ENCODE data around the gene RPL31. TPM values are rescaled to one million over a fixed set of nuclear protein-coding genes. Genes with fewer than 3 reads are reported as not detected.

The RPL31 gene
- total RNA-seq, 2 experiments from 2014 or later = 1,667 to 1,859 TPM

GRCh38 chr2:101012054-101012705, 10.1 kb downstream of the RPL31 start:
- DNase-seq = no peak
- Mint-ChIP-seq H3K36me3 (ENCODE audit: low read depth) (peaks cover 55% of the 10 kb centered on the region), H3K9me3 (no peaks in the 10 kb centered on the region), H3K4me1 (ENCODE audit: low read depth) (peaks cover 28% of the 10 kb centered on the region), H3K27me3 (no peaks in the 10 kb centered on the region), H3K4me3 (no peak overlapping the region), H3K27ac (peak overlapping the region; percentile 51)
- CTCF ChIA-PET = interaction anchor here (0.6 to 4.5 kb wide), 20 partner anchors 8 to 431 kb away, joined by 3 to 29 read pairs (median 3); partner anchors contain the start of genes RPL31 and TBC1D8
- intact Hi-C loops (cut with micrococcal nuclease) = loop anchor here (5.0 kb wide), 1 partner anchor 195 kb away; no protein-coding TSS in a partner anchor
- POLR2A ChIA-PET = interaction anchor here (0.7 to 1.3 kb wide), 3 partner anchors 9 to 383 kb away, joined by 3 to 8 read pairs (median 3); partner anchors contain the start of gene RPL31
- ATAC-seq = no peak
- TF ChIP-seq CTCF (IDR thresholded peaks at IDR 0.05) = no peak

- Mint-ChIP-seq H3K9me3 (no peaks in the 10 kb centered on the region), H3K4me1 (ENCODE audit: low read depth) (peaks cover 22% of the 10 kb centered on the region), H3K36me3 (ENCODE audit: low read depth) (peaks cover 50% of the 10 kb centered on the region), H3K27me3 (no peaks in the 10 kb centered on the region), H3K4me3 (no peak overlapping the region), H3K27ac (no peak overlapping the region)
- CTCF ChIA-PET = interaction anchor here (0.7 to 4.5 kb wide), 19 partner anchors 8 to 432 kb away, joined by 3 to 29 read pairs (median 3); partner anchors contain the start of genes RPL31 and TBC1D8
- intact Hi-C loops (cut with micrococcal nuclease) = loop anchor here (5.0 kb wide), 1 partner anchor 195 kb away; no protein-coding TSS in a partner anchor
- ATAC-seq = no peak
- peak; percentile 90 for TF ChIP-seq CTCF (IDR thresholded peaks at IDR 0.05)
- DNase-seq = peak; percentile 34
- POLR2A ChIA-PET = interaction anchor here (0.7 to 1.3 kb wide), 3 partner anchors 10 to 384 kb away, joined by 3 to 8 read pairs (median 3); partner anchors contain the start of gene RPL31
Measured at GRCh38 chr2:101012706-101013181, 10.7 kb downstream of the RPL31 start.

GRCh38 chr2:101014264-101014857, 12.3 kb downstream of the RPL31 start:
- peaks cover 43% of the 10 kb centered on the region for H3K36me3 Mint-ChIP-seq (ENCODE audit: low read depth)
- H3K27ac Mint-ChIP-seq = no peak overlapping the region
- no peaks in the 10 kb centered on the region for H3K9me3 Mint-ChIP-seq
- no peak overlapping the region for H3K4me3 Mint-ChIP-seq
- intact Hi-C loops (cut with micrococcal nuclease) = loop anchor here (5.0 kb wide), 1 partner anchor 193 kb away; no protein-coding TSS in a partner anchor
- TF ChIP-seq CTCF (IDR thresholded peaks at IDR 0.05) = no peak
- peaks cover 15% of the 10 kb centered on the region for H3K4me1 Mint-ChIP-seq (ENCODE audit: low read depth)
- DNase-seq = no peak
- ChIA-PET POLR2A (no interaction called here), CTCF (interaction anchor here (1.0 to 4.5 kb wide), 5 partner anchors 12 to 190 kb away, joined by 3 to 29 read pairs (median 14); partner anchors contain the start of genes RPL31 and TBC1D8)
- no peak for ATAC-seq
- H3K27me3 Mint-ChIP-seq = no peaks in the 10 kb centered on the region

DNA sequence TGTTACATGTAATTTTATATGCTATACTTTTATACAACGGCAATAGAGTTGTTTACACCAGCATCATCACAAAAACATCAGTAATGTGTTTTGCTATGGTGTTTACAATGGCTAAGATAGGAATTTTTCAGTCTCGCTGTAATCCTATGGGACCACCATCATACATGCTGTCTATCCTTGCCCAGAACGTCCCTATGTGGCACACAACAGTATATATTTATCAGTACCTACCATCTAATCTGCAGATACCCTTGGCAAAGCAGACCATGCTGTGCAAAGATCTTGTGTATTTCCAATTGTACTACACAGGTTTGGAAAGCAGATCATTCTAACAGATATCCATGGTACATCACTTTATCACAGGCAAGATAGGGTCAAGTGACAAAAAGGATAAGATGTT, 15.3 kb downstream of the RPL31 start:
- intact Hi-C loops (cut with micrococcal nuclease) = no loop called here
- no peak for TF ChIP-seq CTCF (IDR thresholded peaks at IDR 0.05)
- H3K4me1 Mint-ChIP-seq (ENCODE audit: low read depth) = peaks cover 4% of the 10 kb centered on the region
- no peaks in the 10 kb centered on the region for H3K27me3 Mint-ChIP-seq
- H3K36me3 Mint-ChIP-seq (ENCODE audit: low read depth) = peaks cover 31% of the 10 kb centered on the region
- POLR2A ChIA-PET = interaction anchor here (1.3 kb wide), 1 partner anchor 14 kb away, joined by 3 read pairs; no protein-coding TSS in a partner anchor
- DNase-seq (no peak), ATAC-seq (no peak)
- H3K27ac Mint-ChIP-seq = no peak overlapping the region
- CTCF ChIA-PET = interaction anchor here (1.4 to 1.5 kb wide), 2 partner anchors 19 to 188 kb away, joined by 5 to 9 read pairs; no protein-coding TSS in a partner anchor
- no peak overlapping the region for H3K4me3 Mint-ChIP-seq
- no peaks in the 10 kb centered on the region for H3K9me3 Mint-ChIP-seq
